ENCODE data around the gene PATL2.
A peak's percentile ranks its signal among the peaks of the same experiment; 100 is the strongest.
"Not testable (repeated sequence)": the region's sequence is repeated elsewhere in the genome, so short reads cannot be mapped to it uniquely, and the experiment has no call there.

PATL2 gene

GRCh38 chr15:44711096-44711742 is at the start of gene PATL2, which contains the start of gene B2M:
Gene PATL2 (minus strand): TSS chr15:44711323. CDS start chr15:44676490, 34,833 bp downstream.
Gene B2M (plus strand): TSS chr15:44711517. CDS start chr15:44711547, 30 bp downstream.
- DNase-seq, result peak; percentile 95

DNA sequence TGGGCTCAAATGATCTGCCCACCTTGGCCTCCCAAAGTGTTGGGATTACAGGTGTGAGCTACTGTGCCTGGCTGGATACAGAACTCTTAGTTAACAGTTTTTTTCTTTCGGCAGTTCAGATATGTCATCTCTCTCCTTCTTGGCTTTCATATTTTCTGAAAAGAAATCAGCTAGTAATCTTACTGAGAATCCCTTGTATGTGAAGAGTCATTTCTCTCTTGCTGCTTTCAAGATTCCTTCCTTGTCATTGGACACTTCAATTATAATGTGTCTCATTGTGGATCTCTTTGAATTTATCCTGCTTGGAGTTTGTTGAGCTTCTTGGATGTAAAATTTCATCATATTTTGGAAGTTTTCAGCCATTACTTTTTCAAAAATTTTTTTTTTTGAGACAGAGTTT is 42.2 kb upstream of the PATL2 start:
- no peak for DNase-seq

GRCh38 chr15:44743454-44743853 is 32.3 kb upstream of the PATL2 start:
- not testable (repeated sequence) for DNase-seq

DNA sequence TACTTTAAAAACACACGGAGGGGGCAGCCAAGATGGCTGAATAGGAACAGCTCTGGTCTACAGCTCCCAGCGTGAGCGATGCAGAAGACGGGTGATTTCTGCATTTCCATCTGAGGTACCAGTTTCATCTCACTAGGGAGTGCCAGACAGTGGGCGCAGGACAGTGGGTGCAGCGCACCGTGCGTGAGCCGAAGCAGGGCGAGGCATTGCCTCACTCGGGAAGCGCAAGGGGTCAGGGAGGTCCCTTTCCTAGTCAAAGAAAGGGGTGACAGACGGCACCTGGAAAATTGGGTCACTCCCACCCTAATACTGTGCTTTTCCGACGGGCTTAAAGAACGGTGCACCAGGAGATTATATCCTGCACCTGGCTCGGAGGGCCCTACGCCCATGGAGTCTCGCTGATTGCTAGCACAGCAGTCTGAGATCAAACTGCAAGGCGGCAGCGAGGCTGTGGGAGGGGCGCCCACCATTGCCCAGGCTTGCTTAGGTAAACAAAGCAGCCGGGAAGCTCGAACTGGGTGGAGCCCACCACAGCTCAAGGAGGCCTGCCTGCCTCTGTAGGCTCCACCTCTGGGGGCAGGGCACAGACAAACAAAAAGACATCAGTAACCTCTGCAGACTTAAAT is 28.2 kb upstream of the PATL2 start:
- not testable (repeated sequence) for DNase-seq

DNA sequence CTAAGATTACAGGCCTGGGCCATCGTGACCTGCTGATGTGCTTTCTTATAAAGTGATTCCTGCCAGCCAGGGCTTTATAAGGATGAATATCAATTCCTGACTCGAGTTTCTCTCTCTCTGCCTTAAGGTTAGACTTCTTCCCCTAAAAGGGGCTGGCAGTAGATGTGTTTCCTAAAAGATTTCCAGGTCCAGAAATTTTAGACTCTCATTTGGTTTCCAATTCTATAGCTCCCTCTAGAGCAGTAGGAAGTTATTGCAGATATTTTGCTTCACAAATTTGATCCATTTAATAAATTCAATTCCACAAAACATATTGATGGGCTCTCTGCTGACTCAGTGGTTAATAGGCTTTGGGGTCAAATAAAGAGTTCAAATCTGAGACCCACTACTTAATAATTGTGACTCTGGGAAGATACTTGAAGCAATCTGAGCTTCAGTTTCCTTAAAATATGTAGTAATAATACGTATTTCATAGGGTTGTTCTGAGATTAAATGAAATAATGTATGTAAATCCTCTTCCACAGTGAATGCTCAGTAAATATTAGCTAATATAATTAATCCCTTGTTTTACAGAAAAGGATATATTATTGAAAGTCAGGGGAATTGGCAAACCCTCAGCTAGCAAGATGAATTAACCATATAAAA is 27.3 kb upstream of the PATL2 start:
- peak; percentile 58 for DNase-seq

DNA sequence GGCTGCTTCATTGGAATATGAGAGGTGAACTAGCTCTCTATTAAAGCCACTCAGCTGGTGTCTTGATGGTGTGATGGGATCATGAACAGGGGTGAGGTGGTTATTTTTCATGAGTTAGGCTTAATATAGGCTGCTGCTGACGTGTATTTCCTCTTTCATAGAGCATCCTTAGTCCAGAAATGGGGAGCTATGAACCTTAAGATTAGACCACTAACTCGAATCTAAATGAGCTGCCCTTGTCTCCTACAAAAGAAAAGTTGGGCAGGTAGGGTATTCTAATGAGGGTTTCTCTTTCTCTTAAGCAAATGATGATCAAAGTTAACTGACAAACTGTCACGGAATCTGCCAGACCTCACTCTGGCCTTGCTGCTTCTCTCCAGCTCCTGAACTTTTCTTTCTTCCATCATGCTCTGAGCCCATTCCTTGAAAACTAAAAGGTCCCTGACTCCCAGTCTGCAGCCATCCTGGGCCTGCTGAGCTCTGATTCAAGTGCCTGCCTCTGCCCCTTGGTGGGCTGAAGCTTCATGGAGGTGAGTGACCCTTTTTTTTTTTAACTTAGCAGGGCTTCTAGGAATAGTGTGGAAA is 25.1 kb upstream of the PATL2 start, which contains the start of gene TRIM69:
Gene TRIM69 (plus strand): TSS at position 348 of the 585 bp plus-strand sequence. CDS start 177 bp downstream, at position 525.
- DNase-seq, result no peak

DNA sequence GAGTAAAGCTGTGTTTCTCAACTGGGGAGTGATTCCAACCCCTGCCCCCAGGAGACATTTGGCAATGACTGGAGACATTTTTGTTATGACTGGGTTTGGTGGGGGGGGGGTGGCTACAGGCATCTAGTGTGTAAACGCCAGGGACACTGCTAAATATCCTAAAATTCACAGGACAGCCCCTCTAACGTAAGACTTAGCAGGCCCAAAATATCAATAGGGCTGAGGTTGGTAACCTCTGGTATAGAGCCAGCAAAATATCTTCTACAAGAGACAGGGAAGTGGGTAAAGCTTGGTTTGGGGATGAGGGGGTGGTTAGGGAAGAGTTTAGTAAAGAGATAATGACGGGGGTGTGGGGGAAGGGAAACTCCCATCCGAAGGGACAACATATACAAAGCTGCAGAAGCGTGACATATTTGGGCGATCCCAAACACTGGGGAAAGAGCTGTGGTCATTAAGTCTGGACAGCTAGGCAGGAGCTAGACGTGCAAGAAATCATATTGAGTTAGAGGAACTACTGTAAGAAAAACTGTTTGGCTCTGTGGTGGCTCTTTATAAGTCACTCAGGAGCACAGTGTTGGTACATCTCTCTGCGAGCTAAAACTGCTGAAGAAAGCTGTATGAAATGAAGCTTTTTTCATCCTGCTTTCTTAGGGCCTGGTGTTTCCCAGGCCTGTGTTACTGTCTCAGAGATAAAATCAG is 24.5 kb upstream of the PATL2 start:
- DNase-seq, result peak; percentile 27

DNA sequence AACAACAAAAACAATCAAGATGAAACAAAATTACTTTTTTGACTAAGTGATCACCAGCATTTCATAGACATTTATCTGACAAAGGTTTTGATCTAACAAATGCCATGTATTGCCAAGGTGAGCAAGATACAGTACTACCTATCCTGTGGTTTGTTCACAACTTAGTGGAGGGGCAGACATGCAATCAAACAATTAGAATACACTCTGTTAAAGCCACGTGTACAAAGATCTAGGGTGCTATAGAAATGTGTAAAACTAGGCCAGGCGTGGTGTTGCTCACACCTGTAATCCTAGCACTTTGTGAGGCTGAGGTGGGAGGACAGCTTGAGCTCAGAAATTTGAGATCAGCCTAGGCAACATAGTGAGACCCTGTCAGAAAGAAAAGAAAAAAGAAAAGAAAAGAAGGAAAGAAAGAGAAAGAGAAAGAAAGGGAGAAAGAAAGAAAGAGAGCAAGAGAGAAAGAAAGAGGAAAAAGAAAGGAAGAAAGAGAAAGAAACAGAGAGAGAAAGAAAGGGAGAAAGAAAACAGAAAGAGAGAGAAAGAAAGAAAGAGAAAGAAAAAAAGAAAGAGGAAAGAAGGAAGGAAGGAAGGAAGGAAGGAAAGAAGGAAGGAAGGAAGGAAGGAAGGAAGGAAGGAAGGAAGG is 23.8 kb upstream of the PATL2 start:
- no peak for DNase-seq

DNA sequence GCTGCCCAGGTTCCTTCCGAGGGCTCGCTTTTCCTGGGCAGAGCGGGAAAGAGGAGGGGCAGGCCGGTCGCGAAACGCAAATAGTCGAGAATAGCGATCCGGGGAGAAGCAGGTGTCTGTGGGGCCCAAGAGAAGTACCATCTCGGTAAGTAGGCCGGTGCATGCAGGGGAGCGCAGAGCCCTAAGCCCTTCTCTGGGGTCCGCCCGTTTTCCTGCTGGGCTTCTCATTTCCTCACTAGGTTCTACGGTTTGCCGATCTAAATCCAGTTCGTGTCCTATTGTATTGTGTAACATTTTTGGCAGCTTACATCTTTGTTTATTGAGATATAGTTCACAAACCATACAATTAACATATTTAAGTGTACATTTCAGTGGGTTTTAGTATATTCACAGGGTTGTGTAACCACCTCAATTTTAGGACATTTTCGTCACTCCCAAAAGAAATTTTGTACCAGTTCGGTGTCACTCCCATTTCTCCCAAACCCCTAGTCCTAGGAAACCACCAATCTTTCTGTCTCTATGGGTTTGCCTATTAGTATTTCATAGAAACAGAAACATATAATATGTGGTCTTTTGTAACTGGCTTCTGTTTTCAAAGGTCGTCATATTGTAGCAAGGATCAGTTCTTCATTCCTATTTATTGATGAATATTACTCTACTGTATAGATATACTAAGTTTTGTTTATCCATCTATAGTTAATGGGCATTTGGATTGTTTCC is 18.4 kb upstream of the PATL2 start:
- DNase-seq, result no peak

DNA sequence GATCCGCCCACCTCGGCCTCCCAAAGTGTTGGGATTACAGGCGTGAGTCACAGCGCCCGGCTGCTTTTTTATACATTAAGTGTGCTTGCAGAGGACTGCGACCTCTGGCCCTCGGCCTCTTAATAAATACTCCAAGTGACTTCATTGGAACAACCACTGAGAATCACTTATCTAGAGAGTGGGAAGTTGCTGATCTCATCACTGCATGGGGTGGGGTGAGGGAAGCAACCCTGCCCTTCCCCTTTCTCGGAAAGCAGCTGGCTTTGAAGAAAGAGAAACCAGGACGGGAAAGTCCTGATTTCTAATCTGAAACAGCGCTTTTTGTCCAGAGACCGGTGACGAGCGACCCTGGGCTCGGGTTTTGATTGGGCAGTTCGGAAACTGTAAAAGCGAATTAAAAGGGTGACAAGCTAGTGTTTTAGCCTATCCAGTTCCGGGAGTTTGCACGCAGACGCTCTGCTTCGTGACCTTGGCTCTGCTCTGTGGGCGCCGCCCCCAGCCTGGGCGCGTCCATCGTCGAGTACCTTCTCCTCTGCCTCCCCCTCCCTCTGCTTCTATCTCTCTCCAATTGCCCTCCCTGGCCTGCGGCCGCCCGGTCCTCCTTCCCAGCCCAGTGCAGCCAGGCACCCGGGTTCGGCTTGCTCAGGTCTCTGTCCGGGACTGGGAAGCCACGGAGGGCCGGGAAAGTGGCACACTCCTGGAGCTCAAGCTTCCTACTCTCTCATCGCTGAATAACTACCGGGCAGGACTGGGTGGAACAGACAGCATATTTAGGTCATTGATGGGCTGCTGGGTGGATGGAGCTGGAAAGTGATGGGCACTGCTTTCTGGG is 17.7 kb upstream of the PATL2 start:
- peak; percentile 90 for DNase-seq

DNA sequence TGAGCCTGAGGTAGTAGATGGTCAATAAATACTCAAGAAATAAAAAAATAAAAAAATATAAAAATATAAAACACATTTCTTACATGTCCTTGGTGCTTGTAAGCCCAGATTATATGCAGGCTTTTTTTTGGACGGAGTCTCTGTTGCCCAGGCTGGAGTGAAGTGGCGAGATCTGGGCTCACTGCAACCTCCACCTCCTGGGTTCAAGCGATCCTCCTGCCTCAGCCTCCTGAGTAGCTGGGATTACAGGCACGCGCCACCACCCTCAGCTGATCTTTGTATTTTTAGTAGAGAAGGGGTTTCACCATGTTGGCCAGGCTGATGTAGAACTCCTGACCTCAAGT is 17.1 kb upstream of the PATL2 start:
- not testable (repeated sequence) for DNase-seq

GRCh38 chr15:44727485-44728231 is 16.5 kb upstream of the PATL2 start:
- DNase-seq, result no peak

DNA sequence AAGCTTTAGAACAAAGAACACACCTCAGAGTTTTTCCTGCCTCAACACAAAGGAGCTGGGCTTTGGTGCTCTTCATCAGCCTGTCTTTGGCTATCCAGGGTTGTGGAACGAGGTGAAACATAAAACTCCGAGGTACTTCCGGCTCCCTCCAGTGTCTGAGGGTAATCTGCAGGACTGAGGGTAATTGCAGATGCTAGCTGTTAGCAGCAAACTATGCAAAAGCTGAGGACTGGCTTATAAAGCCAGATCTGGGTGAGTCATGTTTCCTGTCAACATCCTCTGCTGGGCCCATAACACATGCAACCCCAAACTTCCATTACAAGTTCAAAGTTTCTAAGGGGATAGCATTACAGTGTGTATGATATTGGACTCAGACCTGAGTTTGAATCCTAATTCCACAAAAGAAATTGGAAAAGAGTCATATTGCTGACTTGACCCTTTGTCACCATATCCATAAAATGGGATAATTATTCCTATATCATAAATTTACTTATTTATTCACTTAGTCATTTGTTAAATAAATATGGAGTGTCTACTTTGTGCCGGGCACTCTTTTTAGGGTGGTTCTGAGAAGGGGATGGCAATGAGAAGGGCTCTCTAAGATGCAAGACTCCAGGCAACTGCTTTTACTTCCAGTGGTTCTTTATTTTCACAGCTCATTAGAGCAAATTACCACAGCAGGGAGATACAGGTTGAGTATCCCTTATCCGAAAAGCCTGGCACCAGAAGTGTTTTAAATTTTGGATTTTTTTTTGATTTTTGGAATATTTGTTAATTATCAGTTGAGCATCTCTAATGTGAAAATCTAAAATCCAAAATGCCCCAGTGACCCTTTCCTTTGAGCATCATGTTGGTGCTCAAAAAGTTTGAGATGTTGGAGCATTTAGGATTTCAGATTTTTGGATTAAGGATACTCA is 15.7 kb upstream of the PATL2 start:
- DNase-seq, result peak; percentile 71

- no peak for DNase-seq
Measured at GRCh38 chr15:44726136-44726535, 15.0 kb upstream of the PATL2 start.

GRCh38 chr15:44722011-44722410 is 10.9 kb upstream of the PATL2 start:
- DNase-seq, result no peak

DNA sequence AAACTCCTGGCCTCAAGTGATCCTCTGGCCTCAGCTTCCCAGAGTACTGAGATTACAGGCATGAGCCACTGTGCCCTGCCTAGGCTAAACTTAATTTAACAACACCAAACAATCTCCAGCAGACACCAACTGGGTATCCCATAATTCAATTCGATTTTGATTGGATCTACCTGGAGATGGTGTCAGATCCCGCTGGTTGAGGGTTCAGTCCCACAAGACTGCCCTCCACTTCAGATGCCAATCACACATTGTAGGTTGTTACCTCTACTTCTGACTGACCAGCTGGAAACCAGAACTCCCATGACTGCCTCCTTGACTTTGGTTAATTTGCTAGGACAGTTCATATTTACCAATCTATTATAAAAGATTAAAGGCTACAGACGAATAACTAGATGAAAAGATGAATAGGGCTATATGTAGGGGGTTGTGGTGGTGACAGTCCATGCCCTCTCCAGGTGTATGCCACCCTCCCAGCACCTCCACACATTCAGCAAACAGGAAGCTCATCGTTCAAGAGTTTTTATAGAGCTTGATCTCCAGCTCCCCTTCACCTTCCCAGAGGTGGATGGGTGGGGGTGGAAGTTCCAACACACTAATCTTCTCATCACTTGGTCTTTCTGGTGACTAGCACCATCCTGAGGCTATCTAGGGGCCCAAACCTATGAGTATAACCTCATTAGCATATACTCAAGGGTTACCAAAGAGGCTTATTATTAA is 9.5 kb upstream of the PATL2 start:
- no peak for DNase-seq

- not testable (repeated sequence) for DNase-seq
Measured at GRCh38 chr15:44720000-44720435, 8.9 kb upstream of the PATL2 start.

DNA sequence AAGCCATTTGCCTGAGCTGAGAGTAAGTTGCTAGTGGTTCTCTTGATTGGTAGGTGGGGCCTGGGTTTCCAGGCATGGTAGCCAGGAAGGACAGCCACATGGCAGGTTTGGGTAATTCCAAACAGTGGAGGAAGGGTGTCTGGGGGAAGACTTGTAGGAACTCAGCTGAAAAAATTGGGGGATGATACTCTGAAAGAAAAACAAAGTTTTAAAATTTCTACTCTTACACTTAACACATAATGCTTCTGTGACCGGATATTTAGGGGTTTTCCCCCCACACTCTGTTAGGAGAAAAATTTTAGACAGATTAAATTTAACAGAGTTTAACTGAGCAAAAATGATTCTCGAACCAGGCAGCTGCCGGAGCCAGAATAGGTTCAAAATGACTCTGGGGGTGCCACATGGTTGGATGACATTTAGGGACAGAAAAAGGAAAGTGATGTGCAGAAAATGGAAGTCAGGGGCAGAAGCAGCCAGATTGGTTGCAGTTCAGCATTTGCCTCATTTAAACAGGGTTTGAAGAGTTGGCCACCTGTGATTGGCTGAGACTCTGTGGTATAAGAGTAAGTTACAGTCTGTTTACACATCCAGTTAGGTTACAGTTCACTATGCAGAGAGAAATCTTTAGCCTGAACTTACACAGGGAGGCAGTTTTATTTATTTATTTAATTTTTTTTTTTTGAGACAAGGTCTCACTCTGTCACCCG is 8.3 kb upstream of the PATL2 start:
- no peak for DNase-seq
